ENCODE data around the gene MTCL1. TPM values are rescaled to one million over a fixed set of nuclear protein-coding genes. Genes with fewer than 3 reads are reported as not detected.

MTCL1 gene
- total RNA-seq, 1 donor from 2014 or later, result 0.42 TPM

- intact Hi-C loops (cut with micrococcal nuclease), result no loop called here
These were observed 100.9 kb downstream of the MTCL1 start for GRCh38 chr18:8806100-8806797.

- intact Hi-C loops (cut with micrococcal nuclease), result no loop called here
These were observed 101.6 kb downstream of the MTCL1 start for GRCh38 chr18:8806798-8807487.

GRCh38 chr18:8807488-8807805 is 102.1 kb downstream of the MTCL1 start:
- intact Hi-C loops (cut with micrococcal nuclease), result no loop called here

- intact Hi-C loops (cut with micrococcal nuclease), result no loop called here
These were observed 102.6 kb downstream of the MTCL1 start for GRCh38 chr18:8808001-8808400.

GRCh38 chr18:8809514-8809913 is 104.2 kb downstream of the MTCL1 start:
- intact Hi-C loops (cut with micrococcal nuclease), result no loop called here

- intact Hi-C loops (cut with micrococcal nuclease), result no loop called here
These were observed 104.8 kb downstream of the MTCL1 start for GRCh38 chr18:8810157-8810556.

GRCh38 chr18:8811115-8811514 is 105.8 kb downstream of the MTCL1 start:
- intact Hi-C loops (cut with micrococcal nuclease), result no loop called here

- intact Hi-C loops (cut with micrococcal nuclease), result no loop called here
These were observed 107.3 kb downstream of the MTCL1 start for GRCh38 chr18:8812631-8813030.

GRCh38 chr18:8813611-8814010 is 108.3 kb downstream of the MTCL1 start:
- intact Hi-C loops (cut with micrococcal nuclease), result no loop called here

- intact Hi-C loops (cut with micrococcal nuclease), result no loop called here
These were observed 108.8 kb downstream of the MTCL1 start for GRCh38 chr18:8814206-8814605.

- intact Hi-C loops (cut with micrococcal nuclease), result no loop called here
These were observed 110.9 kb downstream of the MTCL1 start for GRCh38 chr18:8816220-8816619.

GRCh38 chr18:8816816-8817215 is 111.5 kb downstream of the MTCL1 start:
- intact Hi-C loops (cut with micrococcal nuclease), result no loop called here

- intact Hi-C loops (cut with micrococcal nuclease), result no loop called here
These were observed 113.6 kb downstream of the MTCL1 start for GRCh38 chr18:8818982-8819381.

GRCh38 chr18:8820396-8821082 is 115.2 kb downstream of the MTCL1 start:
- intact Hi-C loops (cut with micrococcal nuclease), result no loop called here

- intact Hi-C loops (cut with micrococcal nuclease), result no loop called here
These were observed 115.7 kb downstream of the MTCL1 start for GRCh38 chr18:8821083-8821465.

GRCh38 chr18:8821531-8821930 is 116.2 kb downstream of the MTCL1 start:
- intact Hi-C loops (cut with micrococcal nuclease), result no loop called here

- intact Hi-C loops (cut with micrococcal nuclease), result no loop called here
These were observed 117.3 kb downstream of the MTCL1 start for GRCh38 chr18:8822643-8823042.

GRCh38 chr18:8823530-8823929 is 118.2 kb downstream of the MTCL1 start:
- intact Hi-C loops (cut with micrococcal nuclease), result no loop called here

- intact Hi-C loops (cut with micrococcal nuclease), result no loop called here
These were observed 119.5 kb downstream of the MTCL1 start for GRCh38 chr18:8824846-8825245.

- intact Hi-C loops (cut with micrococcal nuclease), result no loop called here
These were observed 119.9 kb downstream of the MTCL1 start for GRCh38 chr18:8825273-8825672.

GRCh38 chr18:8825729-8826375 is 120.5 kb downstream of the MTCL1 start:
- intact Hi-C loops (cut with micrococcal nuclease), result no loop called here

GRCh38 chr18:8826514-8826913 is 121.2 kb downstream of the MTCL1 start:
- intact Hi-C loops (cut with micrococcal nuclease), result no loop called here

Data from T-helper 1 cell treated with Interleukin-12 subunit alpha and Interleukin-12 subunit beta and Interleukin-4 antibody, amounts not matched to agents 30 ng/mL and 1 ng/mL, for 36 hours (primary cell).